ENCODE measurements around the gene SPAG6. TPM values are rescaled to one million over a fixed set of nuclear protein-coding genes. Genes with fewer than 3 reads are reported as not detected.

SPAG6 gene
- total and polyA plus RNA-seq, 2 of the 8 experiments (the other 6 are each of a cell fraction or from before 2014, with no cell fraction given), result 0.14 TPM; not detected in 1

DNA sequence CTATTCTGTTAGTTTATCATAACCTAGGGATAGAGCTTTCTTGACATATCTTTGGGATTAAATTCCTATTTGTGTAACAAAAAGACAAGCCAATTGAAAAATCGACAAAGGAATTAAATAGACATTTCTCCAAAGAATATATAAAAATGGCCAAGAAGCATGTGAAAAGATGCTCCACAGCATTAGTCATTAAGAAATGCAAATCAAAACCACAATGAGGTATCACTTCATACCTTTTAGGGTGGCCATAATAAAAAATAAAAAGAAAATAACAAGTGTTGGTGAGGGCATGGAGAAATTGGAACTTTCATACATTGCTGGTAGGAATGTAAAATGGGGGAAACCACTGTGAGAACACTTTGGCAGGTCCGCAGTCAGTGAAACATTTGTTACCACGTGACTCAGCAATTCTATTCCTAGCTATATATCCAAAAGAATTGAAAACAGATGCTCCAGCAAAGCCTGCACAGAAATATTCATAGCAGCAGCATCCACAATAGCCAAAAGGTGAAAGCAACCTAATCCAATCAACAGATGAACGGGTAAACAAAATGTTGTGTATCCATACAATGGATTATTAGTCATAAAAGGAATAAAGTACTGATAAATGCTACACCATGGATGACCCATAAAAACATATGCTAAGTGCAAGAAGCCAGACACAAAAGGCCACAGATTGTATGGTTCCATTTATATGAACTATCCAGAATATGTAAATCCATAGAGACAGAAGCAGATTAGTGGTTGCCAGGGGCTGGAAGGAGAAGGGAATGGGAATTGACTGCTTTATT, 20.5 kb downstream of the SPAG6 start:
- no peak for FAIRE-seq
- CTCF ChIA-PET (ENCODE audit: partially characterized antibody), result no interaction called here
- no peak for TF ChIP-seq RNF2 (IDR thresholded peaks at IDR 0.05; ENCODE audit: borderline replicate concordance, low read depth, low read length, missing control alignments, poor library complexity, severe bottlenecking)
- TF ChIP-seq JUND (IDR thresholded peaks at IDR 0.05; ENCODE audit: low read length), result no peak
- TF ChIP-seq, protein P1, sequence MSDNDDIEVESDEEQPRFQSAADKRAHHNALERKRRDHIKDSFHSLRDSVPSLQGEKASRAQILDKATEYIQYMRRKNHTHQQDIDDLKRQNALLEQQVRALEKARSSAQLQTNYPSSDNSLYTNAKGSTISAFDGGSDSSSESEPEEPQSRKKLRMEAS (IDR thresholded peaks at IDR 0.05), result no peak
- TF ChIP-seq NANOG (IDR thresholded peaks at IDR 0.05; ENCODE audit: insufficient read depth, low read depth, low read length, poor library complexity, severe bottlenecking), result no peak
- TF ChIP-seq SUZ12 (IDR thresholded peaks at IDR 0.05; ENCODE audit: low read length), result no peak

More for the DNA sequence above, 20.5 kb downstream of the SPAG6 start:
- no peak overlapping the region for H2BK5ac ChIP-seq (ENCODE audit: low read depth, low read length)
- H3K4ac ChIP-seq (replicated peaks; ENCODE audit: insufficient read length, low read depth, low read length), result no peak overlapping the region
- no peaks in the 10 kb centered on the region for H3K79me2 ChIP-seq (ENCODE audit: control insufficient read depth in 1 of 2, insufficient read depth in 2 of 2, low read length in 2 of 2)
- no peak overlapping the region for H3K9ac ChIP-seq (replicated peaks in 1 of 4; ENCODE audit: extremely low read depth in 1 of 4, low read depth in 3 of 4, low read length in 3 of 4)
- H3K4me2 ChIP-seq (ENCODE audit: insufficient read depth in 1 of 2, low read depth in 2 of 2, low read length in 2 of 2), result no peak overlapping the region
- H3K56ac ChIP-seq (replicated peaks; ENCODE audit: insufficient read length, low read depth, low read length), result no peak overlapping the region
- no peak overlapping the region for H2BK15ac ChIP-seq (ENCODE audit: low read length)
- no peak overlapping the region for H2BK120ac ChIP-seq (replicated peaks; ENCODE audit: low read depth, low read length)
- H4K5ac ChIP-seq (ENCODE audit: insufficient read length, low read depth, low read length), result no peak overlapping the region
- no peaks in the 10 kb centered on the region for H3K9me3 ChIP-seq (ENCODE audit: insufficient read depth in 2 of 2, low read depth in 1 of 2, low read length in 1 of 2)
- no peak overlapping the region for H2BK12ac ChIP-seq (ENCODE audit: low read depth, low read length)
- no peak overlapping the region for H3K18ac ChIP-seq (ENCODE audit: extremely low read depth, low read length)
- H3K4me3 ChIP-seq (ENCODE audit: extremely low read depth in 1 of 4, insufficient read depth in 2 of 4, low read depth in 3 of 4, low read length in 4 of 4), result no peak overlapping the region
- H4K20me1 ChIP-seq (replicated peaks in 1 of 2; ENCODE audit: control insufficient read depth in 1 of 2, insufficient read depth in 2 of 2, low read length in 2 of 2), result peaks cover 0 to 1% of the 10 kb centered on the region in 2 experiments
- POLR2A ChIA-PET (ENCODE audit: partially characterized antibody), result no interaction called here
- no peak for DNase-seq (ENCODE audit: low read depth in 1 of 2, low spot score in 2 of 2)
- H3K27me3 ChIP-seq (replicated peaks in 1 of 4; ENCODE audit: control insufficient read depth in 3 of 4, extremely low read depth in 1 of 4, insufficient read depth in 3 of 4, low read length in 3 of 4), result no peaks in the 10 kb centered on the region
- no peak overlapping the region for H2BK20ac ChIP-seq (ENCODE audit: low read length)
- H2AK5ac ChIP-seq (ENCODE audit: low read depth, low read length), result no peak overlapping the region
- H3K27ac ChIP-seq (ENCODE audit: low read depth, low read length), result no peak overlapping the region
- WGBS, 2 experiments (ENCODE audit: extremely low coverage in 1 of 2, insufficient coverage in 1 of 2, insufficient read length in 1 of 2, insufficient replicate concordance in 2 of 2, low coverage in 1 of 2, low lambda C conversion rate in 2 of 2, missing lambda C conversion rate in 1 of 2), result 85% methylated on average over 4 of the region's 4 CpGs; no CpG with 5 or more reads in 1 of the 2 experiments
- no peak overlapping the region for H3K14ac ChIP-seq (ENCODE audit: insufficient read length)
- no peaks in the 10 kb centered on the region for H3K4me1 ChIP-seq (replicated peaks in 1 of 4; ENCODE audit: control insufficient read depth in 3 of 4, insufficient read depth in 4 of 4, low read length in 3 of 4)
- H3K23ac ChIP-seq (ENCODE audit: insufficient read length), result no peak overlapping the region
- no peak overlapping the region for H4K91ac ChIP-seq (replicated peaks; ENCODE audit: insufficient read length, low read length)
- no peaks in the 10 kb centered on the region for H3K79me1 ChIP-seq (ENCODE audit: low read depth, low read length)
- H3K36me3 ChIP-seq (ENCODE audit: control insufficient read depth in 2 of 4, insufficient read depth in 4 of 4, low read length in 3 of 4), result no peaks in the 10 kb centered on the region
- no peak overlapping the region for H2AFZ ChIP-seq (ENCODE audit: low read length)
- H3K23me2 ChIP-seq (ENCODE audit: low read depth, low read length), result no peaks in the 10 kb centered on the region
- H4K8ac ChIP-seq (ENCODE audit: extremely low read depth, insufficient read depth, low read length), result no peak overlapping the region

Measured in H1 (cell line).